ENCODE measurements around the gene TMEM214.

Gene TMEM214

DNA sequence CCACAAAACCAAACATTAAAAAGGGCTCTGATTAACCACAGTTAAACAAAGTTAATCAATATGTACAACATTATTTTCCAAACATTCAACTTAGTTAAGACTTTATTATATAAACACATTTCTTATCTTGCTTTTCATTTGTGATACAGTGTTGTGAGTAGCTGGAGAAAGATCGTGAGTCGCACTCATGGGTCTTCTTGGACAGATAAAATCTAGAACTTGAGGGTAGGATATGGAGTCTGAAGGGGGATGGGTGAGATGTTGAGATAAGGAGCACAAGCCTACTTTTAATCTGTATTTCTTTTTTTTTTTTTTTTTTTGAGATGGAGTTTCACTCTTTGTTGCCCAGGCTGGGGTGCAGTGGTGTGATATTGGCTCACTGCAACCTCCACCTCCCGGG lies 22.6 kb upstream of the TMEM214 start:
- DNase-seq = no peak

DNA sequence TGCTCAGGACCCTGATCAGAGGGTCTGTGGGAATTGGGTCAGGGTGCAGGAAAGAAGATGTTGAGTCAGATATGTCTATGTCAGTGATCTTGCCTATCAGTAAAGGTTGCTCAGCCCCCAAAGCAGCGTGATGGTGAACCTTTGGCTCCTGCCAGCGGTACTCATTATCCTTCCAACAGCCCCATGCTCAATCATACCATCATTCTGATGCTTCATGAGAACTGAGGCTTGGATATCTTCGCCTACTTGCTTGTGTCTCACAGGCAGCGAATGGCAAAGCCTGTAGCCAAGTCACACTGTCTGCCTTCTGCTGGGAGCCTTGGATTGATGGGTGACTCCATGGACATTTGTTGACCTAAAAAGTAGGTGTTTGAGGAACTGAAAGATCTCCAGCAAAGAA lies 19.0 kb upstream of the TMEM214 start:
- no peak for DNase-seq

DNA sequence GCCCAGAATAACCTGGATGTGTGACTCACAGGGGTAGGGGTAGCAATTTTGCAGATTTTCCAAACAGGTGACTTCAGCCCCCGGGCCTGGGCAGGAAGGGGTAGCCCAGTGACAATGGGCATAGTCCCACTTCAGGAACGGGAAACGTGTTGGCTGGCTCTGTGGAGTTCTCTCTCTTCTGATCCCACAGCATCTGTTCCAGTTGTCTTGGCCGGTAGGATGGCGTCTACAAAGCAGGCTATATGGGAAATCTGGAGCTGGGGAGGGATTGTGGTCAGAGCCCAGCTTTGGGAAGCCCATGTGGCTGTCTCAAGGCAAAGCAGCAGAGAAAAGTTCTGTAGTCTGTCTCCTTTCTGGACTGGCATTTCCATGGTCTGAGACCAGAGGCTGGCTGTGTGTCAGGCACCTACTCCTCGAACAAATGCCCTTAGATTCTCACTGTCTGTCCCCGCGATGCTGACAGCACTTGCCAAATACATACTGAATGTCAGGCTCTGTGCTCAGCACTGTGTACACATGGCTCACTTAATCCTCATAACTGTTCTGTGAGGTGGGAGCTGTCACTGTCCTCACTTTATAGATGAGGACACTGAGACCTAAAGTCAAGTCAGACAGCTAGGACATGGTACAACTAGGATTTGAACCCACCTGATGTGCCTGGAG lies 17.9 kb upstream of the TMEM214 start:
- no peak for DNase-seq

DNA sequence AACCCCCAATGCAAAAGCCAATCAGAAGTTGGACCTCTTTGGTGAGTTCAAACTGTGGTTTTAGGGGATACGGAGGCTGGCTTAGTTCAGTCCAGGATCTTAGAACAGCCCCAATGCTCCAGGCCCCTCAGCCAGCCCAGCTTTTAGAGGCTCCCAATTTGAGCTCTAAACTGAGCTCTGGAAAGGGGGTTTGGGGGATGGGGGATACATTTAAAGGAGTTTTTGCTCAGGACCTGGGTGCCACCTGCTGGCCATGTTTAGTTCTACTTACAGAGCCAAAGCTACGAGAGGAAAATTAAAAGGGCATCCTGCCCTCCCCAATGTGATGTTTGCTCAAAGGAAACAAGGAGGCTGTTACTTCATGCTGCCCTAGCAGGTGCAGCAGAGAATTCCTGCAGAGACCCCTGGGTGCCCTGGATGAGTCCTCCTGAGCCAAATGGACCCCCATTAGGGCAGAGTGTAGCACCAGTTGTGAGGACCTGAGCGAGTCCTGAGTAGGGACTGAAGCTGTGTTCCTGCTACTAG lies 15.9 kb upstream of the TMEM214 start:
- peak; percentile 67 for DNase-seq

DNA sequence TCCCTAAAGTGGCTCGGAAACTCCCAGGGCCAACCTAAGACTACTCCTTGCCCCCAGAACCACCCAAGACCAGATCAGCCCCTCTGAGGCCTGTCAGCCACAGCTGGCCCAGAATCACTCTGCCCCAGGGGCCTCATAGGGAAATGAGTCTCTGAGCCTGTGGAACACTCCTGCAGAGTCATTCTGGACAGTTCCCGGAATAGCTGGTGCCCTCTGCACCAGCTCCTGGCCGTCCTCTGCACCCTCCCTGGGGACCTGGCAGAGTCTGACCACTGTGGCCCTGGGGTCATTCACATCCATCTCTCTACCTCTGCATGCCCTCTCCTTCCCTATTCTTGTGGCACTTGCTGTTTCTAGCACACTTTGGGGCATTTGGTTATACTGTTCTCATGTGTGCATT lies 14.6 kb upstream of the TMEM214 start:
- no peak for DNase-seq

DNA sequence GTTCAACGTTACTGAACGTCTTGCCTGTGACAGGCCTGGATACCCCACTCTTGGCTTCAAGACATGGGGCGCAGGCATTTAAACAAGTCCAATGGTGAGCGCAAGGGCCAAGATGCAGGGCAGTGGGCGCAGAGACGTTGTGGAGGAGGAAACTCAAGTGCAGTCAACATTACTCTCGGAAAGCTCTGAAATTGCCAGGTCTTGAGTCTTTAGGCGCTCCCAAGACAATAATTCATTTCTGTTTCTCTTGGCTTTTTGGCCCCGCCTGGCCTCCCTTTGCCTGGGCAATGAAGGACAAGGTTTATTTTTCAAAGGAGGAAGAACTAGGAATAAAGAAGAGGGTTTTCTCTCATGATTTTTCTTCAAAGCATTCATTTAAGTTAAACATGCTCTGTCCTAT lies 13.3 kb upstream of the TMEM214 start:
- DNase-seq = no peak

DNA sequence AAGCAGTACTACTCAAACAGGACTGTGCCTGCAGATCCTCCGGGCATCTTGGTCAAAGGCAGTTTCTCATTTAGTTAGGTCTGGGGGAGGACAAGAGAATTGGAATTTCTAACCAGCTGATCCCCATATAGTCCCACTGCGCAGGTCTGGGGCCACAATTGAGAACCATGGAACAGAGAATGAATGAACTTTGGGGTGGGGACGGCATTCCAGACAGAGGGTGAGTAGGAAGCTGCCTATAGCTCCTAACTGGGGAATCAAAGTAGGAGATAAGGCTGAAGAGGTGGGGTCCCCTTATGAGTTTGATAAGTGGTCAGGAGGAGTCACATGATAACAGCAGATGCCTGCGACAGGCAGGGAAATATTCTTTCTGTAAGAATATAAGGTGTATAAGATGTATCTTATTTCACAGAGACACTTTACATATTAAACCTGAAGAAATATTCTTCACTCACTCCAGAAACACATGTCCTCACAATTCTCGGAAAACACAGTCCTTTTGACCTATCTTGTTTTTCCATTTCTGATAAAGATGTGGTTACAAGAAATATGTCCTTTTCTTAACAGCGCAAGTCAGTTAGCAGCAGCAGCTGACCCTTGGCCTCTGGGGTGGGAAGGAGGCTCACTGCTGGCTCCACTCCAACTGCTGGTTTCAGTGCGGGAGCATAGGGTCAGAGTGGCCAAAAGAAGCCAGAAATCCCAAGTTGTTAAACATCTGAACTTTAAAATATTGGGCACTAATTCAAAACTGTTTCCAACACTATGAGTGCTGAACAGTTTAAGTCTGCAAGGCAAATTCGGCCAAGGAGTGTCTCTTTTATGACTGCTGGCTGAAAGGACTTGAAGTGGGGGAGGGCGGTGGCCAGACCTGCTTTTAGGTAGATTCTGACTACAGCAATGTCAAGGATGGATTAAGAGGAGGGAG lies 12.6 kb upstream of the TMEM214 start:
- DNase-seq = no peak

DNA sequence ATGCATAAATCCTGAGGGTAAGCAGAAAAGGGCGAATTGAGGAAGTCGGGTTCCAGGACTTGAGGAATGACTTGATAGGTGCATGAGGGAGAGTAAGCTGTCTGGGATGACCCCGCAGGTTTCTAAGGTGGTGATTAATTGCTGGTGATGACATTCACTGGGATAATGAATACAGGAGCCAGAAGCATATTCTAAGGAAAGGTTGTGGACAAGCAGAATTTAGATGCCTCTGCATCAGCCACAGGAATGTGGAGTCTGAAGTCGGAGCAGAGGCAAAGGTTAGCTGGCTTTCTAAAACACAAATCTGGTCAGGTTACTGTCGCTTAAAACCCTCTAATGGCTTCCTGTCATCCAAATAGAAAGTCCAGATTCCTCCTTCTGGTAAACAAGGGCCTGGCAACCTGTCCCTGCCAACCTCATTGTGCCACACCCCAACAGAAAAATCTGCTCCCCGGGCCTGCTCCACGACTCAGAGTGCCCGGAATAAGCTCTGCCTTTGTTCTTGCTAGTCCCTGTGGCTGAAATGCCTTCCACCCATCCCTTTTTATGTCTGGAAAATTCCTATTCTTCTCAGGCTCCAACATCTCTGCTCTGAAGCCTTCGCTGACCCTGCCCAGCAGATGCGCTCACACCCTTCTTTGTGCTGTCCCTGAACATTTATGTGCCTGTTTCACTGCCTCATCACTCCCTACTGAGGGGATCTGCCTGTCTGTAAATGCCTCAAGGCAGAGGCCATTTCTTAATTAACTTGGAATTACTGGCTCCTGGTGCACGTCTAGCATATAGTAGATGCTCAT lies 11.3 kb upstream of the TMEM214 start:
- DNase-seq = no peak

DNA sequence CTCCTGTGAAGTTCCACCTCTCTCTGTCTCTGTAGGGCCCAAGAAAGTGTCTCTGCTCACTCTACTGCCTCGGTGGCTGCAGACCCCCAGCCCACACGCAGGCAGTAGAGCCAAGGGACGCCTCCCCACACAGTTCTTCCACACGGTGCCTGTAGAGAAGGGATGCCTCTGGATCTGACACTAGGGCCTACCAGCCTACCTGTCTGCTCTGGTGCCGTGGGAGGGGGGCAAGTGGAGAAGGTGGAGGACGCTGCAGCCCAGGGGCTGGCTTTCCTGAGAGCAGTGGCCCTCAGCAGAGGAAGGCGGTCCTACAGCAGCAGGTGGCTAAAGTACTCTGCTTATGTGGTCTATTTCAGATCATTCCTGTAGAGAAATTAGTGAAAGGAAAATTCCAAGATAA lies 9.0 kb upstream of the TMEM214 start:
- no peak for DNase-seq

DNA sequence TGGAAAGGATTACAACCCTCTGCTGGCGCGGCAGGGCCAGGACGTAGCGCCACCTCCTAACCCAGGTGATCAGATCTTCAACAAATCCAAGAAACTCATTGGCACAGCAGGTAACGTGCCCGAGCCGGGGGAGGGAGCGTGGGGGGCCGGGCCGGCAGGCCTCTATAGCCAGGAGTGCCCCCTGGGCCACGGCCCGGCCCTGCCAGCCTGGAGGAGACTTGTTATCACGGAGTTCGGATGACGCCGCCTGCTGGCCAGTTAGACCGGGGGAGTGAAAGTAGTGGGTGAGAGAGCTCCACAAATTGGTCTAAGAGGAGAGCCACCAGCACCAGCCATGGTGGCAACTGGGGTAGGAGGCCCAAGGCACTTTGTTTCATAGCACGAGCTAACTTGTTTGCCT lies 8.6 kb upstream of the TMEM214 start:
- DNase-seq = no peak

DNA sequence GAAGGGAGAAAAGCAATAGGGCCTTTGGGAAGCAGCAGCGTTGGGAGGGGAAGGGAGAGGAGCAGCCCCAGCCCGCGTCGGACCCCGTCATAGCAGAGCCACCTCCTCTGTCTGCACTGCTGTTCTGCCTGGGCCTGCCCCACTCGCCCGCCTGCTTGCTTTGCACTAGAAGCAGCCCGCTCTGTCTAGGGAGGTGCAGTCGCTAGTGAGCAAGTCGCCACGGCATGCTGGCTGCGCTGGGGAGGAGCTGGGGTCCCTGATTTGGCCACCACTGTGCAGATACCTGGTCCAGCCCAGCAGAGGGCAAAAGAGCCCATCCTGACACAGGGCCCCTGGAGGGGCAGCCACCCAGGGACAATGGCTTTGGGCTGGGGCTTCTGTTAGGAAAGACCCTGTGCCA lies 8.0 kb upstream of the TMEM214 start:
- no peak for DNase-seq

DNA sequence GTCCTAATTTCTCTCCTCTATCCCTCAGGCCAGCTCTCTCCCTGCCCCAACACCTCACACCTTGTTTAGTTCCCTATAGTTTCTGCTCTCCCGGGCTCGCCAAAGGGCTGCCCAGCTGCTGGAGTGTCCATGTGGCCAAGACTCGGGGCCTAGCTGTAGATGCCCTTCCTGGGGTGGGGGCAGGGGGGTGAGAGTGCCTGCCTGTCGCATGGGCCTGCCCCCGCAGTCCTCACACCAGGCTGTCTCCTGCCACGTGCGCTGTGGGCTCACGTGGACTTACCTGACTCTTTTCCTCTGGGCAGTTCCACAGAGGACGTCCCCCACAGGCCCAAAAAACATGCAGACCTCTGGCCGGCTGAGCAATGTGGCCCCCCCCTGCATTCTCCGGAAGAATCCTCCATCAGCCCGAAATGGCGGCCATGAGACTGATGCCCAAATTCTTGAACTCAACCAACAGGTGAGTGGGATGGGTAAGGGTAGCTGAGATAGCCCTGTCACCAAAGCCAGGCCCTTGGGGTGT lies 7.4 kb upstream of the TMEM214 start:
- DNase-seq = no peak

DNA sequence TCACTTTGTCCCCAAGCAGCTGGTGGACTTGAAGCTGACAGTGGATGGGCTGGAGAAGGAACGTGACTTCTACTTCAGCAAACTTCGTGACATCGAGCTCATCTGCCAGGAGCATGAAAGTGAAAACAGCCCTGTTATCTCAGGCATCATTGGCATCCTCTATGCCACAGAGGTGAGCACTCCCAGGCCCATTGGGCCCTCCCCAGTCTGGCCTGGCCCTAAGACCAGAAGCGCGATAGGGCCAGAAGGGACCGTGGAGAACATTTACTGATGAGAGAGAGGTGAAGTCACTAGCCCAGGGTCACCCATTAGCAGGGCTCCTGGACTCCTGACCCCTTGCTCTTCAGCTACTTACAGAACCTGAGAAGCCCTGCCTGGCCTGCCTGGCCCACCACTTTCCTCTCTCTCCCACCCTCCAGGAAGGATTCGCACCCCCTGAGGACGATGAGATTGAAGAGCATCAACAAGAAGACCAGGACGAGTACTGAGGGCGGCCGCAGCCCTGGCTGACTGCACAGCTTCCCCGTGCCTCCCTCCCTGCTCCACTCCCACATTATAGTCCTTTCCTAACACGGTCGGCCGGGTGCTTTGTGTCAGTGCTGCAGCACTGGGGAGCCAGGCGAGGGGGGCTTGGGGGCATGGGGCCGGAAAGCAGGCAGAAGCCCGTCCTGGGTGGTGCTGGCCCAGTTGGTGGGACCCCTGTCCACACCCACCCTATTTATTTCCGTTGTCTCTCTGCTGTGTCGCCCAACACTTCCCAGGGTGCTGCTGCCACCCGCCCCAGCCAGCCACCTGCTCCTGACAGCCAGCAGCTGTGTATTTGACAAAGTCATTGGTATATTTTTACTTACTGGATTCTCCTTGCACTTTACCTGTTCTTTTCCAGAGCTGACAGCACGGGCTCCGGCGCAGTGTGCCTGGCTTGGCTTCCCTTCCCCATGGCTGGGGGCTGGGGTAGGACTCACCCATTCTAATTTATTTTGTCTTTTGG lies 6.6 kb upstream of the TMEM214 start:
- DNase-seq = no peak

DNA sequence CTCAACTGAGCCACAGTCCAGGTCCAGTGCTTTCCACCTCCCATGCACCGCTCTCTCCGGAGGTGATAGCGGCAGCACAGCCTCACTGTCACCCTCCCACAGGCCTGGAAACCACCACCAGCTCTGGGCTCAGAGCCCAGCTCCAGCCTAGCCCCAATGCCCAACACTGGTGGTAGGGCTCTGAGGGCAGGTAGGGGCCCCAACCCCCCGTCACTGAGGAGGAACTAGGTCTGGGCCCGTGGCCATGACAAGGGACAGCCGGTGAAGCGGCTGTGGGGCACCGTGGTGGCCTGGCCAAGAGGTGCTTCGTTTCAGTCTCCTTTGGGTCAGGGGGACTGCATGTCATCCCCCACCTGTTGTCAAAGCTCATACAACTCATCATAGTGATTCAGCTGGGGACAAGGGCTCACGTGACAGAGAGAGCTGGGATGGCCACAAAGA lies 5.5 kb upstream of the TMEM214 start:
- no peak for DNase-seq

DNA sequence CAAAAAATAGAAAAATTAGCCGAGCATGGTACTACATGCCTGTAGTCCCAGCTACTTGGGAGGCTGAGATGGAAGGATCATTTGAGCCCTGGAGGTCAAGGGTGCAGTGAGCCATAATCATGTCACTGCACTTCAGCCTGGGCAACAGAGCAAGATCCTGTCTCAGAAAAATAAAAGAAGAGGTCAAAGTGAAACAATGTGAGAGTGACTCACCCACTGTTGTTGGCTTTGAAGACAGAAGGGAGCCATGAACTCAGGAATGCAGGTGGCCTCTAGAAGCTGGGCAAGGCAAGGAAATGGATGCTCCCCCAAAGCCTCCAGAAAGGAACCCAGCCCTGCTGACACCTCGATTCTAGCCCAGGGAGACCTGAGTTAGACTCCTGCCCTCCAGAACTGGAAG lies 3.7 kb upstream of the TMEM214 start:
- DNase-seq = no peak

DNA sequence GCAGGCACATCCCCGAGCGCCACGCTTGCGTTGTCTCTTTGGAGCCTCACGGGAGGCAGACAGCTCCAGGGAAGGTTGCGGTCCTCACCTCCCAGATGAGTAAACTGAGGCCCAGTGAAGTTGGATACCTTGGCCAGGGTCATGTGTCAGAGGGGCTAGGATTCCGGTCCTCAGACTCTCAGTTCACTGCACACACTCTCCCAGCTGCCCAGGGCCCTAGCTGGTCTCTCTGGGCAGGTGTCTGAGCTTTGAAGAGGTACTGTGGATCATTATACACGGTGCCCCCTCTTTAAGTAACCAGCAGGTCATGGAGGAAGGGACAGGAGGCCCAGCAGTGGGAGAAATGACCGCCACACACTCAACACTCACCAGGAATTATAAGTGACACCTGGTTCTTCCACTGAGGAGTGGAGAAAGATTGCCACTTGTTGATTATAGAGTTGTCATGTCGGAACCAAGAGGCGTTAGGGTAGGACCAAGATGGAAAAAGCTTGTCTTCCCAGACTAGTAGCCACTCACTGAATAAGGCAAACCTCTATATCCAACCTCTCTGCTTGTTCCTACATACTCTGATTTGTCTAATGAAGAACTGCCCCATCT lies 588 bp downstream of the TMEM214 start:
- DNase-seq = no peak

DNA sequence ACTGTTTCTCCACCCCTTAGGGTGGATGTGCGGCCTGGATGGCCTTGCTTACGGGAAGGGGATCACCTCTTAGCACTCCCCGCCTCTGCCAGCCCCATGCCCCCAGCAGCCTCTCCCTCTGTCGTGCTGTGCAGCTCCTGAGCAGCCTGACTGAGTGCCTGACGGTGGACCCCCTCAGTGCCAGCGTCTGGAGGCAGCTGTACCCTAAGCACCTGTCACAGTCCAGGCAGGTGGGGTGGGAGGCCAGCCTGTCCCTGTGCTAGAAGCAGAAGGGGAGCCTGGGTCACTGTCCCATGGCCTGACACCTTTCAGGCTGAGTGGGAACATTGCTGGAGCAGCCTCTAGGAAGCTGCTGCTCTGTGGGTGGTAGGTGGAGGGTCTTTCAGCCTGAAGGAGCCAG lies 5.2 kb downstream of the TMEM214 start:
- no peak for DNase-seq

DNA sequence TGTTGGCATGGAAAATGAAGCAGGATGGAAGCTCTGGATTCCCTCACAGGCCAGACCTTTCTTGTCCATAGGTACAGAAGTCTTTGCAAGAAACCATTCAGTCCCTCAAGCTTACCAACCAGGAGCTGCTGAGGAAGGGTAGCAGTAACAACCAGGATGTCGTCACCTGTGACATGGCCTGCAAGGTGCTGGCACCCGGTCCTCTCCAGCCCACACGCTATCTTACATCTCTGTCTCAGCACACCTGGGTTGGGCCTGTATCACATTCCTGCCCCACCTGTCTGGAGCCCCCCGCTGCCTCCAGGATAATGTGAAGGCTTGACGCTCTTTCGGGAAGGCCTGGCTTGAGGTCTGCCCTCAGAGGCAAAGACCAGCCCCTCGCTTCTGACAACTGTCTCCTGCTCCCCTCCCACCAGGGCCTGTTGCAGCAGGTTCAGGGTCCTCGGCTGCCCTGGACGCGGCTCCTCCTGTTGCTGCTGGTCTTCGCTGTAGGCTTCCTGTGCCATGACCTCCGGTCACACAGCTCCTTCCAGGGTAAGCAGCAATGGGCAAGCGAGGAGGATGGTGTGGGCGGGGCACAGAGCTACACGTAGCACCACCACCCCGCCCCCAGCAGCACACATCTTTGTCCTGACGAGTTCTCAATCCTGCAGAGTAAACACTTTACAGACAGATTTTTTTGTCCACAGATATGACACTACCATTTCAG lies 6.0 kb downstream of the TMEM214 start:
- no peak for DNase-seq

DNA sequence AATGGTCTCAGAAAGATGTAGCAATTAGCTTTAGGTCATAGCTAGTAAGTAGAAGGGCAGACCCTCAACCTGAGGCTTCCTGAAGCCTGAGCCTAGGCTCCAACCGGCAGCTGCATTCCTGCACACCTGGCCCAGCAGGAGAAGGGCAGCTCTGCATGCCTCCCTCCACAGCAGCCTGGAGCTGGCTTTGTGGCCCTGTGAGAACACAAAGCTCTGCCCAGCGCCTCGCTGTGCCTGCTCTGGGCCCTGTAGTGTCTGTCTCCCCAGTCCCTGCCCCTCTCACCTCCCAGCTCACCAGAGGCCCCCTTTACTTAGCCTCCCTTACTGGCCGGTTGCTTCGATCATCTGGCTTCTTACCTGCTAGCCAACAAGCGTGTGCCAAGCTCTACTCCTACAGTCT lies 6.7 kb downstream of the TMEM214 start:
- no peak for DNase-seq

DNA sequence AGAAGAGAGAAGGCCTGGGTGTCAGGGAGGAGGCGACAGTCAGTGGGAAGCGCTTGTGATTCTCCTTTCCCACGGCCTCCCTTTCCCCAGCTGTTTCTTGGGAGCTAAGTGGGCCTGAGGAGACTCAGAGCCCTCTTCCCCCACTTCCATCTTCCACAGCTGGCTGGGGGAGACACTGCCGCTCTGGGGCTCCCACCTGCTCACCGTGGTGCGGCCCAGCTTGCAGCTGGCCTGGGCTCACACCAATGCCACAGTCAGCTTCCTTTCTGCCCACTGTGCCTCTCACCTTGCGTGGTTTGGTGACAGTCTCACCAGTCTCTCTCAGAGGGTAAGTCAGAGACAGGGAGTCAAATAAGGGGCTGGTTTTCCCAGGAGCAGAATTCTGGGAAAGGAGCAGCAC lies 7.1 kb downstream of the TMEM214 start:
- DNase-seq = no peak

DNA sequence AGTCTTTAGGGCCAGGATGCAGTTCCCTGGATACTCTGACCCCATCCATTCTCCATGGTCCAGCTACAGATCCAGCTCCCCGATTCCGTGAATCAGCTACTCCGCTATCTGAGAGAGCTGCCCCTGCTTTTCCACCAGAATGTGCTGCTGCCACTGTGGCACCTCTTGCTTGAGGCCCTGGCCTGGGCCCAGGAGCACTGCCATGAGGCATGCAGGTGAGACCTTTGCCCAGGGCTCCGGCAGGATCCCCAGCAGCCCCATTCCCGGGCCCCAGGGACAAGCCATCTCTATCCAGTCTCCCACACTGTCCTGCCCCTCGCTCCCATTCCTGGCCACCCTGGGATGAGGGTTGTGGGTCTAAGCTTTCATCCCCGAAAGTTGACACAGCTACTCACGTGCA lies 7.5 kb downstream of the TMEM214 start:
- no peak for DNase-seq
